ENCODE data around the gene CA10.

CA10 gene

DNA sequence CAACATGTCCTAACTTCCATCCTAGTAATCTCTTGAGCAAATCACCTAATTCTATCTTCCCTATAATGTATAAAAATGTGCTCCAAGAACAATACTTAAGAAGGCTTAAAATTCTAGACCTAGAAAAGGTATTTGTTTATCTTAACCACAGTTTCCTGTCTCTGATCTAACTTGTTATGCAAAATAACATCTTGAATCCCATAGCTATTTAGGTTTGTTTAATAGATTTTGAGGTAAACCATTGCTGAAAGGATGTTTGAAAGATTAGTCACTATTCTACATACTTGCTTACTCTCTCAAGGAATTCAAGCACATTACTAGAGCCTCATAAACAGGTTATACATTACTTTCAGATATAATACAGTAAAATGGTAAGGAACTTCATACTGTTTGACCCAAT is 13.0 kb downstream of the CA10 start:
- no peak for DNase-seq (ENCODE audit: low spot score)

DNA sequence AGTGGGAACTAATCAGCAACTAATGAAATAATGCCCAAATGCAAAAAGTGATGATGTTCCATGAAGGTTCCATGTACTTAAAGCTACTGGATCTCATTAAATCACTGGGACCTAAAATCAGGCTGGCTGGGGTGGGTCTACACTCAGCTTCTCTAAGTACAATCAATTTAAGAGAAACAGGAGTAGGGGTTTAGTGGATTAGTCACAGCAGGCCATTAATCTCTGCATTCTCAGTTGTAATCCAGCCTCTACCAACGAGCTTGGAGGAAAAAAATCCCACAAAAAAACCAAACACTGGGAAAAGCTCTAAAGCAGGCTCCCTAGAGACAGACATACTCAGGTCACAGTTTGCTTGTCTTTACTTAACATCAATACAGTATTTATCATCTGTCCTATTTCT is 15.0 kb downstream of the CA10 start:
- no peak for DNase-seq (ENCODE audit: low spot score)

DNA sequence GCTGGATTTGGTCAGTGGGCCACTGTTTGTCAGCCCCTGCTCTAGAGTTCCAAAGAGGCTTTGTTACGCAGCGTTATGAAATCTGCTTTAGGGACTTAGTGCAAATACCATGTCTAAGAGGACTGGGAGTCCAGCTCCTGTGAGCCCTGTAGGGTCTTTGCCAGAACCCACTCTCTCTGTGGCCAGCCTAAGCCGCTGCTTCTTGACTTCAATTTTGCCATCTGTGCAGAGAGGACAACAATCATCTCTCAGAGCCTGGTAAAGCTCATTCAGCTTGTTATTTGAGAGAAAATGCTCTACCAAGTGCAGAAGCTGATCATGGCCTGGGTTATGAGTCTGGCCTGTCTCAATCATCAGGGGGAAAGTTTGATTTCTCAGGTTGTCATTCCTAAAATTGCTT is 17.9 kb downstream of the CA10 start:
- no peak for DNase-seq (ENCODE audit: low spot score)

DNA sequence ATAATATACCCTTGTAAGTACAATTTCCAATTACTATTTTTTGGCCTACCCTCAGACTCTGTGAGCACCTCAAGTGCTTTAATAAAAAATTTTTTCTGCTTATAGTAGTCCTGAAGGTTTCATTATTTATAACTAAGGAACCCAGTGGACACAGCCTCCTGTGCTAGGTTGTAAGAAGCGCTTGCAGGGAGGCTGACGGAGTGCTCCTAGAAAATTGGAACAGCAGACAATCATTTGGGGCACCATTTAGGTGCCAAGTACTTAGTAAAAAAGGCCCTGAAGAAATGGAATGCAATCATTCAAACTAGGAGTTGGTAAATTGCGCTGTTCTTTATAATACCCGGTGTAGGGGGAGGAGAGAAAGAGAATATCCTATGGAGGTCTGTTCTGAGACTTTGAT is 19.8 kb downstream of the CA10 start:
- DNase-seq (ENCODE audit: low spot score): no peak

DNA sequence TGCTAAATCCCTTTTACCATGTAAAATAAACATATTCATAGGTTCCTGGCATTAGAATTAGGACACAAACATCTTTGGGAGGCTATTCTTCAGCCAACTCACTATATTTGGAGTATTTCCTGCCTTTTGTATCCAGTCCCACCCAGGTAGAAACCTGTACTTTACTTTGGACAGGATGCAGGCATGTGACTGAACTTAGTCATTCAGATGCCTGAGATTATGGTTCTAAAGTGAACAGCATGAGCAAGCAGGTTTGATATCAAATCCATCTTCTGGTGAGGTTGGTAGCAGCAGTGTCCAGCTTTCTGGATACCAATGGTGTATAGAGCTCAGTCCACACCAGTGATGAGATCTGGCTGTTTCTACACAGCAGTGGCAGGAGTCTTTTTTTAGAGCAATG is 20.2 kb downstream of the CA10 start:
- no peak for DNase-seq (ENCODE audit: low spot score)

DNA sequence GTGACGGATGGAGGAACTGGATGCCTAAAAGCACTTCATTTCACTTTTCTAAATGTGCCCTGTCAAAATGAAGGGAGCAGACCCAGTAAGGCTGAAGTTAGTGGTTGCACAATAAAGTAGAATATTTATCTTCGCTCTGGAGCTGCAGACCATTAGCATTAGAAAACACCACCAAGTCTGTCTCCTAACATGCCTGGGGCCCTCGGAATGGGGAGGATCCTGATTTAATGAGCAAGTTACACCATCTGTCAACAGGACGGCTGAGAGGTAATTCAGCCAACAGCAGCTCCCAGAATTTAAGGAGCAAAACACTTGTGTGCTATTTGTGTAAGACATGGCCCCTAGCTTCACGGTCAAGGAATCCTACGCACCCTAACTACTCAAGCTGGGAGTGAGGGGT is 22.3 kb downstream of the CA10 start:
- no peak for DNase-seq (ENCODE audit: low spot score)

DNA sequence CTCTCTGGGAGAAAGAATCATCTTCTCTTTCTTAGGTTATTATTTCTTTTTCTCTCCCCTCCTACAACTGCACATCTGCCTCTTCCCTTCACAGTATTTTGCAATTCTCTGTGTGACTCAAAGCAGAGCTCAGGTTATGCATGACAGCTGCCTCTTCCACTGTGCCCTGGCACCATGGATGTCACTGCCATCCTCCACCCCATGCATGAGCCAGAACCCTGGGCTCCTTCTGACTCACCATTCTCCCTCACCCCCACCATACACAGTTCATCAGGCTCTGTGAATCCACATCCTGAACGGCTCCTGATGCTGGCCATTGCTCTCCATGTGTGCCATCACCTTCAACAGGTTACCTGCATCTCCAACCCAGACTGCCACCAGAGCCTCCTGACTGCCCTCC is 23.9 kb downstream of the CA10 start:
- DNase-seq (ENCODE audit: low spot score): no peak

DNA sequence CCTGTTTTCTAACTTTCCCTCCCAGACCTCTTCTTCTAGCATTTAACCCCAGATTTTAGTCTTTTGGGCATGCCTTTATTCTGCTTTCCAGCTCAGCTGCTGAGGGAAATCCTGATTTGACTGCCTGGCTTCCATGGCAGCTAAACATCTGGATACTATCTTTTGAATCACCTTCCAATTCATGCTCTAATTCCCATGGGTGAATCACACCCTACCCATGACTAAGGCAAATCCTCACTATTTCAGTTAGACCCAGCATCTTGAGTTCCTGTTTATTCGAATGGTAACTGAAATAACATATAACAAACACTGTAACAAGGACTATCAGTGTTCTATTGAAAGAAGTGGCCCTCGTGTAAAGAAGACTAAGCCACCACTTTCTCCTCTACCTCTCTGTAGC is 29.8 kb downstream of the CA10 start:
- DNase-seq (ENCODE audit: low spot score): no peak

DNA sequence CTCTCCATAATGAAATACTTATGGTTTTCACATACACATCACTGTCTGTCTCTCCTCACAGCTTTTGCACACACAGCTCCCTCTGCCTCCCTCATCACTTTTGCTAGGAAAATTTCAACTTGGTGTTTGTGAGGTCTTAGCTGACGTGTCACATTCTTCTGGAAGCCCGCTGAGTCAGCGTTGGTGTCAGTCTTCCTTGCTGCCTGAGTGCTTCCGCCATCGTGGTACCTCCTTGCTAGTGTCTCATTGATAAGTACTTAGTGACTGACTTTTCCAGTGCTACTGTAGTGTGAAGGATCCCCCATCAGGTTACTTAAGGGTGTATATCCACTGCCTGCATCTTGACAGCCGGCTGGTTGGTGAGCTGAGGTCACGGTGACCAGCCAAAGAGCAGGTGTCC is 33.5 kb downstream of the CA10 start:
- no peak for DNase-seq (ENCODE audit: low spot score)

DNA sequence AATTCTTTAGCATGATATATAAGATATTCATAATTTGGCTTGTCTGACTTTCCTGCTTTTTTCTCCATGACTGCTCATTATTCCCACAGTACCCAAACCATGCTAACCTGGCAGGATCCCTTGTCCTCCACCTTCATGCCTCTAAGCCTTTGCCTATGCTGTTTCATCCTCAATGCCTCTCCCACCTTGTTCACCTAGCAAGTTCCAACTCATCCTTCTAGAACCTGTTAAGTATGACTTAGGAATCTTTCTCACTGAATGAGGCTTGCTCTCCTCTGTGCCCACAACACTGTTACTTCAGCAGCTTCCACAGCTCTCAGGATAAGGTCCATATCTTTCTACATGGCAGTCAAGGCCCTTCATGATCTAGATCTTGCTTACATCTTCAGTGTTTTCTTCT is 34.0 kb downstream of the CA10 start:
- DNase-seq (ENCODE audit: low spot score): no peak

DNA sequence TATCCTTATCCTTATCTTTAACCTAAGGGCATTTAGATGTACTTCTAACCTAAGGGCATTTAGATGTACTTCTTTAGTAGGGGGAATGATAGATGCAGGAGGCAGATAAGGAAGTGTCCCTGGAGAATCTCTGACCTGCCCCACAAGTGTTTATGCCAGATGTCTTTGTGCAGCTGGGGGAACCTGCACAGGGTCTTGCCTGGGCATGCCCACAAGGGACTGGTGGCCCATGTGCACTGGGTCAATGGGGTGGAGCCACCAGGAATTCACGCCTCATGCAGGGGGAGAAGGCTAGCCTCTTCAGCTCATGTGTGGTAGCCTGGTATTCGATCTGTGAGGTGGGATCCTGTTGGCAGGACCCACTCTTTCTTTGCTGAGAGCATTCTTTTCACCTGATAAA is 38.0 kb downstream of the CA10 start:
- no peak for DNase-seq (ENCODE audit: low spot score)

DNA sequence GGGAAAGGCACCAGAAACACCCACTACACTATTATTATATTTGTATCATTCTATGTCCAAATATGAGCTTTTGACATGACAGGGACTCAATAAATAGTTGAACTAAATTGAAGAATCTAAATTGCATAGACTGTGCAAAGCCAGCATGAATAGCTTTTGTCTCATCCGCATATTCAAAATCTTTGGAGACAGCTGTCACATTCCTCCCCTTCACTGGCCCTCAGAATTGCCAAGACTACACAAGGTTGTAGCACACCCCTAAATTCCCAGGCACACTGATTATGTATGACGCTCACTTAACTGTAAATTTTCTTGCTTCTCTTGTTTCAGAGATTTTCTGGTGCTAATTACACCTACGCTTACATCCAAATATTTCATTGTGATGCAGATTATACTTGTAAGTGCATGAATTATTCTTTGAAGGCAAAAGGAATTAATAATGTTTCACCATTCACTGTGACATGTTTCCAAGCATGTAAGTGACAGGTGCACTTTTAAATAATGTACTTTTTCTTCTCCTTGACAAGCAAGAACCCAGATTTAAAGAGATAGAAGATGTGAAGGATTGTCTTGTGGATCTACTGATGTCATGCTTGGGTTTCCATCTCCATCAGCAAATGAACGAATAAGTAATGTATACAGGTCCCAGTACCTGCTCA is 47.5 kb downstream of the CA10 start:
- DNase-seq (ENCODE audit: low spot score): no peak

DNA sequence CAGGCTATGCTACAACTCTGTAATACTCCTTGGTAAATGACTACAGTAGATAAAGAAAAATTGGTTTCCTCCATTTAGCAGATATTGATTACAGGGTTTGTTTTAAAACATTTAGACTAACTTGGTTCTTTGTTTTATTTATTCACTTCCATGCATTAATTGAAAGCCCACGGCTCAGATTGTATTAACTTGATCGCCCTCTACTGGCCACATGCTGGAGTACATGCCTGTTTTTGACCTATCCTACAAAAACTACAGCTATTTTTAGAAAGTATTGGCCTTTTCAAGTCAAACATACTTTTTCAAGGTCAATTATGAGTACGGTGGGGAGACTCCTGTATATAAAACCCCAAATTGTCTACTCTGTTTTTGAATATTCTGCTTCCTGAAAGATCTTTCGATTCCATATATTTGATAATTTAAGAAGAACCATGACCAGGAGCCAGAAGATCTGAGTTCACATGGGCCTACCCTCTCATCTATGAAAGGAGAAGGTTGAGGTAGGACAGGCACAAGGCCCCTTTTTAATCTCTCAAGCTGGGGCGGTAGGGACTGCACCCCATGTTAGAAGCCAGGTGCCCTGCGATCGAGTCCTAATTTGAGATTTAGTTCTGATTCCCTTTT is 51.8 kb downstream of the CA10 start:
- DNase-seq (ENCODE audit: low spot score): peak; percentile 61

DNA sequence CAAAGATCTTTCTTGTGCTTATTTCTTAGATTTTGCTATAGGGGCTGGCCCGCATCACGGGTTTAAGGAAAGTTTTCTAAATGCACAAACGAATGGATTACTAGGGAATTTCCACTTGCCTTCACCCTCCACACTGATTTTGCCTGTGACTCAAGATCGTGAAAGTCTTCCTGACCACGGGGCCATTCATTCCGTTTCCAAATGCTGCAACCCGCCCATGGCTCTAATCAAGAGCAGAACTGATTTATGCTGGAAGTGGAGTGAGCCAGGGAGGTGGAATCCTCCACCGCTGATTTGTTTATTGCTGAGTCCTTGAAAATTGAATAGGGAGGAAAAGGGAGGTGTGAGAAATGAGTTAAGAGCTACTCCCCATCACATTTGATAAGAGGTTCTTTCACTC is 52.4 kb downstream of the CA10 start:
- peak; percentile 2 for DNase-seq (ENCODE audit: low spot score)

DNA sequence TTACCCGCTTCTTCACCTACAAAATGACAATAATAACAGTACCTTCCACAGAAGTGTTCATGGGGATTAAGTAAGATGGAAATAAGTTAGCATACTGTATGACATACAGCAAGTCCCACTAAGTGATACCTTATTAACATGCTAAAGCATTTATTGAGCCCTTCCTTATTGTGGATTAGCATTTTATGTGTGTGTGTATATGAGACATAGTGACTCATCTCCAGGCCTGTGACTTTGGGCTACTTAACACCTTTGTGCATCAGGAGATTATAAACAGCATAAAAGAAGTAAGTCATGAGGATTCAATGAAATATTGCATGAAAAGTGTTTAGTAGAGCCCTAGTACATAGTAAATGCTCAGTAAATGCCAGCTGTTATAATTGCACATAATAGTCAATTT is 52.9 kb downstream of the CA10 start:
- no peak for DNase-seq (ENCODE audit: low spot score)

DNA sequence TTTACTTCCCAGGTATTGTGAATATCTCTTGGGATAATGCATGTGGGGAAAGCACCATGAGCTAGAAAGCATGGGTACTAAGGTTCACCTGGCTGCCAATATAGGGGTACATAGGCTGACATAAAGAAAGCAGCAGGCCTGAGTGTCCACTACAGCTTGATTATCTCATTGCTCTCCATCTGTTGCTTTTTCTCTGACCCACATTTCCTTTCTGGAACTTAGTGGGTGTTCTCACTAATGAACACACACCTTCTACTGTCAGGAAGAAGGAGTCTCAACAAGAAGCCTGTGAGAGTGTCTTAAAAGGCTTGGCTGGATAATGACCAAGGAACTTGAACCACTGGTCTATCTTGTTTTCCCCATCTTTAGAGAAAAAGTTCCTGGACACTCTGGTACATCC is 62.5 kb downstream of the CA10 start:
- no peak for DNase-seq (ENCODE audit: low spot score)

DNA sequence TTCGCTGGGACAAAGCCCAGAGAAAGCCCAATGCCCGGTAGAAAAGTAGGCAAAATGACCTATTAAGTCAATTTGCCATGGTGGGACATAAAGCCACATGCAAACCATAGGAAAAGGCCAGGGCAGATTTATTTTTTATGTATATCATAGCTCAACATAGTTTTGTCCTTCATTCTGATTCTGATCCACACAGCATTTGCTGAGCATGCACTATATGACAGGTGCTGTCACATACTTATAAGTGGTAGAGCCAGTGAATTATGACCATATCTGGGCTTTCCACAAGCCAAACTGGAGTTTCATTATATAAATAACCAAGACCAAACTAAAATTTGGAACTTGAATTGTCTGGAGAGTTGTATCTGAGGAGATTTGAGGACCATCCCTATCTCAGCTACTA is 74.3 kb downstream of the CA10 start:
- DNase-seq (ENCODE audit: low spot score): no peak

DNA sequence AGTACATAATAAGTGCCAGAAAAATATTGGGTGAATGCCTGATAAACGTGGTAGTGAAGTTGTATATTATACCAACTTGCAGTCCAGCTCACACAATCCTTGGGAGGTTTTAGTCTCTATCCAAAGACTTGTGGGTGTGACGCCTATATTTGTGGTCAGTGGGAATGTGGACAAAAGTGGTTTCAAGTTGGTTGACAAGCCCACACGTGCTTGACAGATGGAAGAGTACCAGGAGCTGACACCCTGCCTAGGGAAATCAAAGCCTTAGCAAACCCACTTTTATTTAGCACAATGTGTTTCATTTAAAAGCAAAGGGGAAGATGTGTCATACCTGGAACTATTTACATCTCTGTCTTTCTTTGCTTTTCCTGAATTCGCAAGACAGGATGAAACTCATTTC is 79.0 kb downstream of the CA10 start:
- DNase-seq (ENCODE audit: low spot score): no peak

DNA sequence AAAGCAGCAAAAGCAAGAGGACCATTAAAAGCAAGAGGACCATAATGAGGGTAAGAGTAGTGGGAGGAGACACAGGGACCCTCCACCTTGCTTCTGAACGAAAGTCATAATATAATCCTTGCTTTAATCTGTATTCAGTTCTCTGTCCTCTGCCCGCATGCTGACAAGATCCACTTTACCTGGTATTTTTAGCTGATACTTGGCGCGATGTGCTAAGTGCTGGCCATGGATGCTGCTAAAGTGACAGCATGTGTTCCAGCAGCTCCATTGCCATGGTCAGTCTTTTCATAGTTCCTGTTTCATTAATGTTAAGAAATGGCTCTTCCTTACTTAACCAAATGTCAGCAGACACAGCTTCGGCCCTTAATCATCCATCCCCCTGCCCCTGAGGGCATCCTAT is 86.8 kb downstream of the CA10 start:
- no peak for DNase-seq (ENCODE audit: low spot score)

DNA sequence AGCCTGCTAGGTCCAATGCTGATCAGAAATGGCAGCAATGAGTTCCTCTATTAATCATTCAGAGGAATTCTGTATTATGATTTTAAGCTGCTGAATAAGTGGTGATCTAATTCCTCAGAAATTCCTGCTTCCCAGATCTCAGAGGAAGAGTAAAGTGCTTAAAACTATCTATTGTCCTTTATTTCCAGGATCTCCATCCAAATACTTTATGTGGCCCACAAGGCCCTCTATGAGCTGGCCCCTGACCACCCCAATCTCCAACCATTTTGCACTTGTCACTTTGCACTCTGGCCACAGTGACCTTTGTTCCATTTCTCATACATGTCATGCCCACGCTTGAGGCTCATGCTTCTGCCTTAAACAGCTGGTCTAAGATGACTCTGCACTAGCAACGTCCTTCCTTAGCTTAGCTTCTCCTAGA is 93.7 kb downstream of the CA10 start:
- no peak for DNase-seq (ENCODE audit: low spot score)

DNA sequence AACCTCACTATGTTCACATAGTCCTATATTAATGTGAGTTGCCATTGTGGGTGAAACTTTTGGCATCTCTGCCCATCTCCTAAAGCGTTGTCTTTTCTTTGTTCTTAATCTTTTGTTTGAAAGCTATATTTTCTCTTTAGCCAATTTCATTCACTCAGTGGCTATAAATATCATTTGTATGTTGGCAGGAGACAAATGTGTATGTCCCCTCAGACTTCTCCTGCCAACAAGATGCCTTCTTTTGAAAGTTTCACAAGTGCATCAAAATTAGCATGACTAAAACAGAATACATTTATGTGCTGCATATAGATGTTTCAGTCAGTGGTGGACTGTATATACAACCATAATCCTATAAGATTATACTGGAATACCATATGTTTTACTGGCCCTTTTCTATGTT is 109.0 kb downstream of the CA10 start:
- no peak for DNase-seq (ENCODE audit: low spot score)

DNA sequence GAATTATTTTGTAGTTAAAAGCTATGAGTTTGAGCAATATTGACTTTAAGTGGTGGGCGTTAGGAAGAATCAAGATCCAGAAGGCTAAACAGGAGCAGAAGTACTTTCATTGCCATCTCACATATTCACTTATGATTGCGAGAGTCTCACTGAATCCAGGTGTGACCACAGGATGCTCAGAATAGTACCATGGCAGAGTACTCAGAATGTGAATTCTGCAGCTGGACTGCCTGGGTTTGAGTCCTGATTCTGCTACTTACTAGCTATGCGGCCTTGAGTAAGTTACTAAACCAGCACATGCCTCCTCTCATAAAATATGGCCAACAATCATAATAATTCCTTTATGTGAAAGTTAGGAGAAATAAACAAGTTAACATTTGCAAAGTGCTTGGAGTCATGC is 109.5 kb downstream of the CA10 start:
- no peak for DNase-seq (ENCODE audit: low spot score)

DNA sequence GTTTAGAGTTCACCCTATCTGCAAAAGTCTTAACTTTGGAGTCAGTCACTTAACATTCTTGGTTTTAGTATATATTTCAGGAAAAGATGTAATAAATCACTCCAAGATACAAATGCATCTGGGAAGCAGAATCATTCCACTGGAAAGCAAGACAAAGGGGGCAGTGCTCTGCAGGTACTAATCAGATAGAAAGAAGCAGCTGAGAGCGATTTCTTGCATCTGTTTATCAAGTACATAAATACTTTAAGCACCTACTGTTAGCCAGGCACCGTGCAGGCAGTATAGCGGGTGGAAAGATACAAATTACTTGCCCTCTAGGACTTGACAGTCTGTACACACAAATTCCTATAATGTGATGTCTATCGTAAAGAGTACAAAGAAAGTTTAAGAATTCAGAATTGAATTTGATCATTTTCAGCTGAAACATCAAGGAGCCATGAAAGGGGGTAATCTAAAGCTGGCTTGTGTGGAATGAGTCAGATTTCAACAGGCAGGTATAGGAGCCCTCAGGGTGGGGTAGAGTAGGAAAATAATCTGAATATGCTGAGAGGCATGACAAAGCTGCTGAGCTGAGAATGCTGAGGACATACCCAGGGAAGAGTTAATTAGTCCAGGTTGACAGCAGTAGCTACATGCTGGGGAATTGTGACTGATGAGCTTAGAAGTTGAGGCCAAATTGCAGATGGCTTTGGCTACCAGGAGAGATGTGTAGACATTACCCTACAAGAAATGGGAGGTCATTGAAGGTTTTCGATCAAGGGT is 110.2 kb downstream of the CA10 start:
- no peak for DNase-seq (ENCODE audit: low spot score)

DNA sequence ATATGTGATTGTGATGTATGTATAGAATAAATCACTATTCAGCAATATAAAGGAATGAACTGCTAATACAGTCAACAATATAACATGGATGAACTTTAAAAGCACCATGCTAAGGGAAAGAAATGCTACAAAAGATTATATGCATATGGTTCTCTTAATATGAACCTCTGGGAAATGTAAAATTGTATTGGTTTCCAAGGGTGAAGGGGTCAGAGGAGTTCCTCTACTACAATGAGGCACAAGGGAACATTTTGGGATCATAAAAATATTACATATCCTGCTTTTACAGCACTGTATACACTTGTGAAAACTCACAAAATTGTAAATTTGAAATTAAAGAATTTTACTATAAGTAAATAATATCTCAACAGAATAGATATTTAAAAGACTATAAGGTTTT is 111.4 kb downstream of the CA10 start:
- no peak for DNase-seq (ENCODE audit: low spot score)
